NT2/D1 (cell line): ENCODE measurements around the gene KLHL40.

Source experiments
- DNase-seq: peaks from one replicate; pipeline ENCODE4 v3.0.0-alpha.2; 2011; ENCODE audit warnings: low read depth, low spot score
- H3K27me3 ChIP-seq: 2 replicates; pipeline ENCODE4 v1.6.0; 2011; ENCODE audit warnings: mild to moderate bottlenecking; ENCODE audit not compliant: insufficient read length, insufficient read depth
- H3K36me3 ChIP-seq: 2 replicates; pipeline ENCODE4 v1.6.1; 2011; ENCODE audit warnings: mild to moderate bottlenecking, low read length, mixed read lengths; ENCODE audit not compliant: insufficient read depth, insufficient read length
- H3K4me1 ChIP-seq: 2 replicates; pipeline ENCODE4 v1.5.1; 2011; ENCODE audit not compliant: insufficient read depth, insufficient read length
- H3K4me3 ChIP-seq: 2 replicates; pipeline ENCODE4 v1.5.1; 2011; ENCODE audit warnings: low read depth; ENCODE audit not compliant: insufficient read length
- H3K9ac ChIP-seq: 2 replicates; pipeline ENCODE4 v1.6.0; 2011; ENCODE audit warnings: low read depth; ENCODE audit not compliant: insufficient read length
- H3K9me3 ChIP-seq: 2 replicates; pipeline ENCODE4 v1.5.1; 2011; ENCODE audit warnings: mild to moderate bottlenecking, low read length; ENCODE audit not compliant: insufficient read depth
- SUZ12 ChIP-seq: IDR thresholded peaks from 2 replicates; pipeline ENCODE4 v1.6.1; 2011; ENCODE audit not compliant: insufficient read length, insufficient read depth; ENCODE audit errors: extremely low read depth
- YY1 ChIP-seq: IDR thresholded peaks from 2 replicates; pipeline ENCODE4 v1.6.1; 2011; ENCODE audit not compliant: insufficient read length, insufficient read depth
- ZNF274 ChIP-seq: IDR thresholded peaks from 2 replicates; pipeline ENCODE4 v1.6.1; 2011; ENCODE audit warnings: mild to moderate bottlenecking, low read depth, low read length

The KLHL40 gene

DNA sequence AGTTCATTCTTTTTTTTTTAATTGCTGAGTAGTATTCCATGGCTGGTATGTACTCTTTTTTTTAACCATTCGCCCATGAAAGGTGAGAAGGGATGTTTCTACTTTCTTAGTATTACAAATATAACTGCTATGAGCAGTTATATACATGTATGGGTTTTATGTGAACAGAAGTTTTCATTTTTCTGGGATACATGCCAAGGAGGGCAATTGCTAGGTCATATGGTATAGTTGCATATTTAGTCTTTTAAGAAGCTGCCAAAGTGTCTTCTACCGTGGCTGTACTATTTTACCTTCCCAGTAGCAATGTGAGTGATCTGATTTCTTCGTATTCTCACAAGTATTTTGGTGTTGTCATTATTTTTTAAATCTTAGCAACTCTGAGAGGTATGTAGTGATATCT lies 11.2 kb upstream of the KLHL40 start:
- Histone ChIP-seq H3K9ac (no peak overlapping the region), H3K4me3 (no peak overlapping the region), H3K27me3 (no peaks in the 10 kb centered on the region), H3K9me3 (peaks cover 11% of the 10 kb centered on the region; the same call in 1 of the 2 replicates), H3K36me3 (no peaks in the 10 kb centered on the region), H3K4me1 (no peaks in the 10 kb centered on the region)
- DNase-seq = no peak
- TF ChIP-seq YY1 (no peak), SUZ12 (no peak), ZNF274 (no peak)

DNA sequence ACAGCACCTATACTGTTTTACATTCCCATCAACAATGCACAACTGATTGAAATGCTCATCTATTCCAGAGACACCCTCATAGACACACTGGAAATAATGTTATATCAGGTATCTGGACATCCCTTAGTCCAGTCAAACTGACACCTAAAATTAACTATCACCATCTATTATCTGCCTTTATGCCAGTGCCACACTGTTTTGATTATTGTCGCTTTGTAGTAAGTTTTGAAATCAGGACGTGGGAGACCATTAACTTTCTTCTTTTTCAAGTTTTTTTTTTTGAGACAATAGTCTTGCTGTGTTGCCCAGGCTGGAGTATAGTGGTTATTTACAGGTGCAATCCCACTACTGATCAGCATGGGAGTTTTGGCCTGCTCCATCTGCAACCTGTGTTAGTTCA lies 9.4 kb upstream of the KLHL40 start:
- TF ChIP-seq SUZ12 (no peak), YY1 (no peak), ZNF274 (no peak)
- DNase-seq = no peak

DNA sequence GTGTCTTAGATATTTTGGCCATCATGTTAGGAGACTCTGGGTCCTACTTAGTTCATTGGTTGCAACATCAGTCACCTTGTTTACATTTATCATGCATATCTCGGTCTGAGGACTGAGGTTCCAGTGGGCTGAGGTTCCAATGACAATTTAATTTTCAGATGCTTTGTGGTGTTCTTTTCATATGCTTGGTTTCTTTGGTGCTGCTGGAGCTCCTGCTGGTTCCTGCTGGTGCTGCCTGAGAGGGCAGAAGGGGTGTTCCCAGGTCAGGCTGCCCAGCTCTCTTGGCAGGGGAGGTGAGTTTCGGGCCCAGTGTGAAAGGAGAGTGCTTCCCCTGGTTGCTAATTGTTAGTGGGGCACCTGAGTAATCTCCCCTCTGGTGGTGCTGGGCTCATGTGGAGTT lies 6.9 kb upstream of the KLHL40 start:
- TF ChIP-seq ZNF274 (no peak), SUZ12 (no peak), YY1 (no peak)
- H3K27me3 ChIP-seq = no peaks in the 10 kb centered on the region
- H3K9ac ChIP-seq = no peak overlapping the region
- no peak for DNase-seq
- H3K36me3 ChIP-seq = no peaks in the 10 kb centered on the region
- no peak overlapping the region for H3K4me3 ChIP-seq
- H3K9me3 ChIP-seq = no peaks in the 10 kb centered on the region
- peaks cover 2% of the 10 kb centered on the region for H3K4me1 ChIP-seq

More for the DNA sequence above, 9.4 kb upstream of the KLHL40 start:
- H3K4me1 ChIP-seq = no peaks in the 10 kb centered on the region
- no peaks in the 10 kb centered on the region for H3K27me3 ChIP-seq
- H3K9ac ChIP-seq = no peak overlapping the region
- no peak overlapping the region for H3K4me3 ChIP-seq
- H3K36me3 ChIP-seq = no peaks in the 10 kb centered on the region
- peaks cover 6% of the 10 kb centered on the region; the same call in 1 of the 2 replicates for H3K9me3 ChIP-seq

DNA sequence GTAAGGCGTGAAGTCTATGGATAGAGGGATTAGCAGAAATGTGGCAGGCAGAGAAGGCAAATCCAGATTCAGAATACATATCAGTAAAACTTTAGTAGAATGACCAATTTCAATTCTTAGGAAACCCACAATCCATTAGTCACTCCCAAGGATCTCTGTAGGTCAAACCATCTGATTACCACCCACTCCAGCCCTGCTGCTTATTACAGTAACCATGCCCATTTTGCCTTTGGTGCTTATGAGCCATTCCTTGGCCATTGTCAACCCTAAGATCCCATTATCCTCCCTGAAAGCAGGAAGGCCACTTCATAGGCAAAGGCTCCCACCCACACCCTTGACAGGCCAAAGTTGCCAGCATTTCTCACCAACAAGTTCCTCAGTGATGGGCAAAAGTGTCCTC lies 5.1 kb upstream of the KLHL40 start:
- no peaks in the 10 kb centered on the region for H3K9me3 ChIP-seq
- no peak overlapping the region for H3K9ac ChIP-seq
- no peak overlapping the region for H3K4me3 ChIP-seq
- no peaks in the 10 kb centered on the region for H3K36me3 ChIP-seq
- no peak for DNase-seq
- no peaks in the 10 kb centered on the region for H3K27me3 ChIP-seq
- no peak for TF ChIP-seq ZNF274
- no peak for TF ChIP-seq YY1
- no peak for TF ChIP-seq SUZ12
- peaks cover 2% of the 10 kb centered on the region for H3K4me1 ChIP-seq

DNA sequence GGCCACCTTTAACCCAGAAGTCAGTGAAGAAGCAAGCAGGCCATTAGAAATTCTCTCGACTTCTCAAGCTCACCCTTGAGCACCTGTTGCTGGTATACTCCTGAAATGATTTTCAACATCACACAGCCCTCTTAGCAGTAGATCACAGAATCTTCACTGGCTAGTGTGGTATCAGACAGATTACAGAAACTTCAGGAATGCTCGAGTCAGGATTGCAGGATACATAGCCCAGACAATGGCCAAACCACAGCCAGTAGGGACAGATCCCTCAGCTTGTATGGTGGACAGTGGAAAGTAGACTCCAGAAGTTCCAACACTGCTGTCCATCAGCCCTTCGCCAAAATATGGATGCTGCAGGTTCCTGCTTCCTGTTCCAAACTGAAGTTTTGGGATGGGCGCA lies 4.5 kb upstream of the KLHL40 start:
- H3K9me3 ChIP-seq = no peaks in the 10 kb centered on the region
- no peak for TF ChIP-seq ZNF274
- TF ChIP-seq YY1 = no peak
- no peak for TF ChIP-seq SUZ12
- no peak for DNase-seq
- no peaks in the 10 kb centered on the region for H3K27me3 ChIP-seq
- no peaks in the 10 kb centered on the region for H3K36me3 ChIP-seq
- H3K4me3 ChIP-seq = no peak overlapping the region
- H3K9ac ChIP-seq = no peak overlapping the region
- H3K4me1 ChIP-seq = peaks cover 2% of the 10 kb centered on the region

DNA sequence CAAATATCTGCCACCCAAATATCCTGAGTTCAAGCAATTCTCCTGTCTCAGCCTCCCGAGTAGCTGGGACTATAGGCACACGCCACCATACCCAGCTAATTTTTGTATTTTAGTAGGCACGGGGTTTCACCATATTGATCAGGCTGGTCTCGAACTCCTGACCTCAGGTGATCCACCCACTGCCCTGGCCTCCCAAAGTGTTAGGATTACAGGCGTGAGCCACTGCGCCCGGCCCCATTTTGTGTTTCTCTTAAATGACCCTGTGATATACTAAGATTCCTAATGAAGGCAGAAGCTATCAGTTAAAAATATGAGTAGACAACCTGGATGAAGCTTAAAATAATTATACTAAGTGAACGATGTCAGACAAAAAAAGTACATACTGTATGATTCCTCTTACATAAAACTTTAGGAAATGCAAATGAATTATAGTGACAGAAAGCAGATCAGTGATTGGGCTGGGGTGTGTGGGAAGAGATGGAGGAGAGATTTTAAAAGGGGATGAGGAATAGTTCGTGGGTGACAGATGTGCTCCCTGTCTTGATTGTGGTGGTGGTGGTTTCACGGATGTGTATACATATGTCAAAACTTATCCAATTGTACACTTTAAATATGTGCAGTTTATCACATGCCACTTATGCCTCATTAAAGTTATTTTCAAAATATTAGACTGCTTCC lies 3.8 kb upstream of the KLHL40 start:
- Histone ChIP-seq H3K9ac (no peak overlapping the region), H3K36me3 (no peaks in the 10 kb centered on the region), H3K27me3 (no peaks in the 10 kb centered on the region), H3K4me3 (no peak overlapping the region), H3K9me3 (no peaks in the 10 kb centered on the region), H3K4me1 (peaks cover 2% of the 10 kb centered on the region)
- no peak for TF ChIP-seq SUZ12
- TF ChIP-seq YY1 = no peak
- TF ChIP-seq ZNF274 = no peak
- DNase-seq = no peak

DNA sequence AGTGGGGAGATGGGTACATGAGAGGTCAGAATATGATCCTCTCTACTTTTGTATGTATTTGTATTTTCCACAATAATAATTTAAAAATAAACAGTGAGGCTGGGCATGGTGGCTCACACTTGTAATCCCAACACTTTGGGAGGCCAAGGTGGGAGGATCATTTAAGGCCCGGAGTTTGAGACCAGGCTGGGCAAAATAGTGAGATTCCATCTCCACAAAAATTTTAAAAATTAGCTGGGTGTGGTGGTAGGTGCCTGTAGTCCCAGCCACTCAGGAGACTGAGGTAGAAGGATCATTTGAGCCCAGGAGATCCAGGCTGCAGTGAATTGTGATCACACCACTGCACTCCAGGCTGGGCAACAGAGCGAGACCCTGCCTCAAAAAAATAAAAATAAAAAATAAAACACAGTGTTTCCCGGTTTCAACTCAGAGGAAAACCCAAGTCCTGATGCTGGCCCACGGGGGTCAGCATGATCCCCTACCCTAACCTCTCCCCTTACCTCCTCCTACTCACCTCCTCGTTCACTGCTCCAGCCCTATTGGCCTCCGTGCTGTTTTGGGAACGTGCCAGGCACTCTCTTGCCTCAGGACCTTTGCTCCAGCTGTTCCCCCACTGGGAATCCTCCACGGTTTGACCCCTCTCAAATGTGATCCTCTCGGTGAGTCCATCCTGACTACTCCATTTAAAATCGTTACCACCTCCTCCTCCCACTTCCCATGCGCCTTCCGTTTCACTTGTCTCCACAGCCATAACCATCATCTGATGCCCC lies 2.9 kb upstream of the KLHL40 start:
- Histone ChIP-seq H3K27me3 (no peaks in the 10 kb centered on the region), H3K9ac (no peak overlapping the region), H3K36me3 (no peaks in the 10 kb centered on the region), H3K4me1 (peaks cover 2% of the 10 kb centered on the region), H3K9me3 (no peaks in the 10 kb centered on the region), H3K4me3 (no peak overlapping the region)
- TF ChIP-seq YY1 (no peak), ZNF274 (no peak), SUZ12 (no peak)
- no peak for DNase-seq
